ENCODE measurements around the gene CLEC5A.
A peak's percentile ranks its signal among the peaks of the same experiment; 100 is the strongest.
"Not testable (repeated sequence)": the region's sequence is repeated elsewhere in the genome, so short reads cannot be mapped to it uniquely, and the experiment has no call there.

CLEC5A gene

GRCh38 chr7:141911391-141911790 lies 35.4 kb downstream of the CLEC5A start:
- TF ChIP-seq CTCF (IDR thresholded peaks at IDR 0.05; ENCODE audit: extremely low read depth, insufficient read depth, missing control alignments) = no peak
- no peak for DNase-seq (ENCODE audit: low spot score)
- in situ Hi-C loops (cut with MboI; ENCODE audit: low pct_unique_long_range_greater_than_20kb, low sequenced_read_pairs, unreplicated experiment) = no loop called here

DNA sequence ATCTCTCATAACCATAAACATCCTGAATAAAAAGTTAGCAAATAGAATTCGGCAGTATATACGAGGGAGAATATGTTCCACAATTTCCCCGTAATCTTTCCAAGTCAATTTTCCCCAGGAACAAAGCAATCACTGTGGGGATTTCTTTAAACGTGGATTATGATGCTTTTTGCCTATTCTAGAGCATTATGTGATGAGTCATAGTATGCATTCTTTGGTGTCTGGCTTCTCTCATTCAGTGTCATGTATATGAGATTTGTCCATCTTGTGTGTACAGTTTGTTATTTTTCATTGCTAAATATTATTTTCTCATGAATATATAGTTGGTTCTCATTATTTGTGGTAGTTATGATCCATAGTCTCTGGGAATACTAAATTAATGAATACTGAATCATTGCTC lies 40.5 kb downstream of the CLEC5A start:
- DNase-seq (ENCODE audit: low spot score) = no peak
- in situ Hi-C loops (cut with MboI; ENCODE audit: low pct_unique_long_range_greater_than_20kb, low sequenced_read_pairs, unreplicated experiment) = no loop called here
- no peak for TF ChIP-seq CTCF (IDR thresholded peaks at IDR 0.05; ENCODE audit: extremely low read depth, insufficient read depth, missing control alignments)

DNA sequence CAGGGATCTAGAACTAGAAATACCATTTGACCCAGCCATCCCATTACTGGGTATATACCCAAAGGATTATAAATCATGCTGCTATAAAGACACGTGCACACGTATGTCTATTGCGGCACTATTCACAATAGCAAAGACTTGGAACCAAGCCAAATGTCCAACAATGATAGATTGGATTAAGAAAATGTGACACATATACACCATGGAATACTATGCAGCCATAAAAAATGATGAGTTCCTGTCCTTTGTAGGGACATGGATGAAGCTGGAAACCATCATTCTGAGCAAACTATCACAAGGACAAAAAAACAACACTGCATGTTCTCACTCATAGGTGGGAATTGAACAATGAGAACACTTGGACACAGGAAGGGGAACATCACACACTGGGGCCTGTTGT lies 47.4 kb downstream of the CLEC5A start:
- DNase-seq (ENCODE audit: low spot score); in situ Hi-C loops (cut with MboI; ENCODE audit: low pct_unique_long_range_greater_than_20kb, low sequenced_read_pairs, unreplicated experiment): not testable (repeated sequence)

DNA sequence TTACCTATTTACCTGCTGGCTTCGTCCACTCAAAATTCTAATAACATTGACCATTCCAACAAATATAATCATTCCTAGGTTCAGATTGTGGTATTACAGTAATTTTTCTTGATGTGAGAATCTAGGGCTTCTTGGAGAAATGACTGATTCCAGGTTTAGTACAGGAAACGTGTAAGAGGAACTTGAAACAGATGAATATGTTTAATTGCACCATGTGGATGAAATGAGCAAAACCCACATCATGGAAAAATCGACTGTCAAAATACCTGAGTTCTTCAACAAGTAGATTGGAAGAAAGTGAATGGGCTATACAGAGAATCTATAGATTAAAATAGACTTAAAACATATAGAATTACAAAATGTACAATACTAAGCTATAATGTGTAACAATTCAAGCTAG lies 55.4 kb downstream of the CLEC5A start:
- DNase-seq (ENCODE audit: low spot score) = no peak
- in situ Hi-C loops (cut with MboI; ENCODE audit: low pct_unique_long_range_greater_than_20kb, low sequenced_read_pairs, unreplicated experiment) = no loop called here
- TF ChIP-seq CTCF (IDR thresholded peaks at IDR 0.05; ENCODE audit: extremely low read depth, insufficient read depth, missing control alignments) = no peak

GRCh38 chr7:141889321-141889720 lies 57.5 kb downstream of the CLEC5A start:
- no peak for TF ChIP-seq CTCF (IDR thresholded peaks at IDR 0.05; ENCODE audit: extremely low read depth, insufficient read depth, missing control alignments)
- in situ Hi-C loops (cut with MboI; ENCODE audit: low pct_unique_long_range_greater_than_20kb, low sequenced_read_pairs, unreplicated experiment) = no loop called here
- DNase-seq (ENCODE audit: low spot score) = no peak

DNA sequence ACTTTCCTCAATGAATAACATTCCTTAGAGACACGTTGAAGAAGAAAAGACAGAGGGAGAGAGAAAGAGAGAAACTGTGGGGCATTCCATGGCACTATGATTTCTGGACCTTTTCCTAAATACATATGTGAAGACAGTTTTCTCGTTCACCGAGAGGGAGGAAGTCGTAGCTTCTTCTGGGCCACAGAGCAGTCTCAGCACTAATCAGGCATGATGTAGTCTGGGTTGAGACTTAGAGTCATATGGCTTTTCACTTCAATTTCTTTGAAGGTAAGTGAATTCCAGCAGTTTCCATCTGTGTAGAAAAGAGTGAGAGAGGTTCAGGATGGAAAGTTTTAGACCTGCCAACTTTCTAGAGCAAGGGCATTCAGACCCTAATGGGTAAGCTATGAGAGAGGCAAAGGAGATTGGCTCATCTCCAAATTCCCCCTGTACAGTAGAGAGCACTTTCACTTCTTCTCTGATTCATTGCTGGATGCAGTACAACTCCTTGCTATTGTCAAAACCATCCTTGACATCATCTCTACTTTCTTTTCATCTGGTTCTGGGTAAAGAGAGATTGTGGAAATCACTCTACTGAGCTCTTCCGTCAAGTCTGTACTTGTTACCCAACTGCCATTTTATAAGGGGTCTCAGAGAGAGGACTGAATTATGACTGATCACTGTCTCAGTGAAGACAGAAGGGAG lies 62.1 kb downstream of the CLEC5A start:
- DNase-seq (ENCODE audit: low spot score) = peak; percentile 53
- in situ Hi-C loops (cut with MboI; ENCODE audit: low pct_unique_long_range_greater_than_20kb, low sequenced_read_pairs, unreplicated experiment) = no loop called here
- no peak for TF ChIP-seq CTCF (IDR thresholded peaks at IDR 0.05; ENCODE audit: extremely low read depth, insufficient read depth, missing control alignments)

DNA sequence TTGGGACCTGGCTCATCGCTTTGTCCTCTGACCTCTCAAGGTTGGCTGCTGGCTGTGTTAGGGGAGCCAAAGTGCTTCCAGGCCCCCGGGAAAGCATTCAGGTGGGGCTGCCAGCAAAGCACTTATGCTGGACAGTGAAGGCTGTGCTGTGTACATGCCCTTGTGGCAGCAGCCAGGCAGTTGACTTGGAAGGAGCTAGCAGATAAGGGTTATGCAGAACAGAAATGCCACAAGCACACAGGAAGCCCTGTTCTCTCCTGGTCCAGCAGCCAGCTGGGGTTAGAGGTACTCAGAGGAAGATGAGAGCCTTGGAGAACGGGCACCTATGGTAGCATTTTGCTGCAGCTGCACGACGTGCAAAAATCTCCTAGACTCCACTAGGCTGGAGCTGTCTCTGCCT lies 65.8 kb downstream of the CLEC5A start:
- in situ Hi-C loops (cut with MboI; ENCODE audit: low pct_unique_long_range_greater_than_20kb, low sequenced_read_pairs, unreplicated experiment) = no loop called here
- no peak for TF ChIP-seq CTCF (IDR thresholded peaks at IDR 0.05; ENCODE audit: extremely low read depth, insufficient read depth, missing control alignments)
- DNase-seq (ENCODE audit: low spot score) = no peak
